HEK293T (cell line): ENCODE measurements around the gene XIRP1.
"Not testable (repeated sequence)": the region's sequence is repeated elsewhere in the genome, so short reads cannot be mapped to it uniquely, and the experiment has no call there.

ENCODE experiments used
- CTCF ChIA-PET: fragments of 350-600 bp; formaldehyde crosslinking; extraction: SDS; loops from one replicate; lab custom pipeline; 2021; ENCODE audit warnings: antibody characterized with exemption, inconsistent platforms; lab: Yijun Ruan, JAX
- POLR2A ChIA-PET: fragments of 350-600 bp; formaldehyde crosslinking; extraction: SDS; loops from one replicate; lab custom pipeline; 2020; ENCODE audit warnings: antibody characterized with exemption, inconsistent platforms; lab: Yijun Ruan, JAX
- DNase-seq: peaks from one replicate; pipeline ENCODE4 v3.0.0; 2012; ENCODE audit warnings: mixed read lengths; ENCODE audit errors: extremely low spot score
- ARNT ChIP-seq: fragments of 450-650 bp; IDR thresholded peaks from 2 replicates; pipeline ENCODE4 v1.6.1; 2017; ENCODE audit warnings: mild to moderate bottlenecking
- BHLHE40 ChIP-seq: fragments of 450-650 bp; IDR thresholded peaks from 2 replicates; pipeline ENCODE4 v1.6.1; 2016; ENCODE audit warnings: mild to moderate bottlenecking, moderate library complexity, borderline replicate concordance
- CTBP1 ChIP-seq: fragments of 450-650 bp; IDR thresholded peaks from 2 replicates; pipeline ENCODE4 v1.6.1; 2016; ENCODE audit warnings: borderline replicate concordance
- ELF4 ChIP-seq: fragments of 450-650 bp; IDR thresholded peaks from 2 replicates; pipeline ENCODE4 v1.6.1; 2017; ENCODE audit warnings: antibody characterized with exemption
- FOXA1 ChIP-seq: fragments of 450-650 bp; IDR thresholded peaks from 2 replicates; pipeline ENCODE4 v1.6.1; 2016; ENCODE audit warnings: mild to moderate bottlenecking
- FOXK2 ChIP-seq: fragments of 450-650 bp; IDR thresholded peaks from 2 replicates; pipeline ENCODE4 v1.6.1; 2016; ENCODE audit warnings: mild to moderate bottlenecking
- FOXM1 ChIP-seq: fragments of 450-650 bp; IDR thresholded peaks from 2 replicates; pipeline ENCODE4 v1.6.1; 2017; ENCODE audit warnings: mild to moderate bottlenecking, borderline replicate concordance
- HDGF ChIP-seq: fragments of 450-650 bp; IDR thresholded peaks from 2 replicates; pipeline ENCODE4 v1.6.1; 2017; ENCODE audit warnings: antibody characterized with exemption, borderline replicate concordance
- L3MBTL2 ChIP-seq: fragments of 450-650 bp; conservative IDR thresholded peaks from 2 replicates; pipeline ENCODE4 v1.6.1; 2016; ENCODE audit warnings: mild to moderate bottlenecking
- LEF1 ChIP-seq: fragments of 450-650 bp; IDR thresholded peaks from 2 replicates; pipeline ENCODE4 v1.6.1; 2017; ENCODE audit warnings: mild to moderate bottlenecking, borderline replicate concordance
- NFRKB ChIP-seq: fragments of 450-650 bp; IDR thresholded peaks from 2 replicates; pipeline ENCODE4 v1.6.1; 2016; ENCODE audit warnings: mild to moderate bottlenecking, moderate library complexity
- SP1 ChIP-seq: fragments of 450-650 bp; IDR thresholded peaks from 2 replicates; pipeline ENCODE4 v1.6.1; 2017
- SUZ12 ChIP-seq: fragments of 450-650 bp; IDR thresholded peaks from 2 replicates; pipeline ENCODE4 v1.6.1; 2016; ENCODE audit warnings: mild to moderate bottlenecking
- TARDBP ChIP-seq: fragments of 450-650 bp; IDR thresholded peaks from 2 replicates; pipeline ENCODE4 v1.6.1; 2016
- ZNF384 ChIP-seq: fragments of 450-650 bp; IDR thresholded peaks from 2 replicates; pipeline ENCODE4 v1.6.1; 2016
- TF ChIP-seq, protein P1 (sequence below): fragments of 450-650 bp; IDR thresholded peaks from 2 replicates; pipeline ENCODE4 v1.6.1; 2016

XIRP1 gene

GRCh38 chr3:39230453-39230852 lies 38.1 kb upstream of the XIRP1 start:
- CTCF ChIA-PET = interaction anchor here (0.9 kb wide), 1 partner anchor 58 kb away, joined by 3 read pairs; no protein-coding TSS in a partner anchor

GRCh38 chr3:39228496-39228895 lies 36.1 kb upstream of the XIRP1 start:
- DNase-seq = no peak
- TF ChIP-seq FOXK2 (no peak), ZNF384 (no peak), HDGF (no peak), L3MBTL2 (no peak), NFRKB (no peak), SUZ12 (no peak), LEF1 (no peak), ELF4 (no peak), FOXM1 (no peak), FOXA1 (no peak), CTBP1 (no peak), ARNT (no peak), TARDBP (no peak), BHLHE40 (no peak), SP1 (no peak)
- TF ChIP-seq, protein P1, sequence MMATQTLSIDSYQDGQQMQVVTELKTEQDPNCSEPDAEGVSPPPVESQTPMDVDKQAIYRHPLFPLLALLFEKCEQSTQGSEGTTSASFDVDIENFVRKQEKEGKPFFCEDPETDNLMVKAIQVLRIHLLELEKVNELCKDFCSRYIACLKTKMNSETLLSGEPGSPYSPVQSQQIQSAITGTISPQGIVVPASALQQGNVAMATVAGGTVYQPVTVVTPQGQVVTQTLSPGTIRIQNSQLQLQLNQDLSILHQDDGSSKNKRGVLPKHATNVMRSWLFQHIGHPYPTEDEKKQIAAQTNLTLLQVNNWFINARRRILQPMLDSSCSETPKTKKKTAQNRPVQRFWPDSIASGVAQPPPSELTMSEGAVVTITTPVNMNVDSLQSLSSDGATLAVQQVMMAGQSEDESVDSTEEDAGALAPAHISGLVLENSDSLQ = no peak
- POLR2A ChIA-PET = no interaction called here
- CTCF ChIA-PET = no interaction called here

More at GRCh38 chr3:39230453-39230852, 38.1 kb upstream of the XIRP1 start:
- no peak for DNase-seq
- POLR2A ChIA-PET = no interaction called here
- TF ChIP-seq FOXK2 (no peak), L3MBTL2 (no peak), TARDBP (no peak), NFRKB (no peak), SP1 (no peak), BHLHE40 (no peak), FOXM1 (no peak), CTBP1 (no peak), FOXA1 (no peak), HDGF (no peak)
- TF ChIP-seq, protein P1 = no peak

- CTCF ChIA-PET, POLR2A ChIA-PET, DNase-seq: not testable (repeated sequence)
Measured at GRCh38 chr3:39227596-39227995, 35.2 kb upstream of the XIRP1 start.

GRCh38 chr3:39226106-39226741 lies 33.8 kb upstream of the XIRP1 start:
- no peak for DNase-seq
- CTCF ChIA-PET = interaction anchor here (0.7 to 1.0 kb wide), 2 partner anchors 40 to 62 kb away, joined by 3 to 4 read pairs; no protein-coding TSS in a partner anchor
- POLR2A ChIA-PET = no interaction called here
- no peak for TF ChIP-seq SUZ12
- no peak for TF ChIP-seq ELF4
- no peak for TF ChIP-seq FOXM1
- no peak for TF ChIP-seq CTBP1
- no peak for TF ChIP-seq FOXA1
- TF ChIP-seq FOXK2 = no peak

DNA sequence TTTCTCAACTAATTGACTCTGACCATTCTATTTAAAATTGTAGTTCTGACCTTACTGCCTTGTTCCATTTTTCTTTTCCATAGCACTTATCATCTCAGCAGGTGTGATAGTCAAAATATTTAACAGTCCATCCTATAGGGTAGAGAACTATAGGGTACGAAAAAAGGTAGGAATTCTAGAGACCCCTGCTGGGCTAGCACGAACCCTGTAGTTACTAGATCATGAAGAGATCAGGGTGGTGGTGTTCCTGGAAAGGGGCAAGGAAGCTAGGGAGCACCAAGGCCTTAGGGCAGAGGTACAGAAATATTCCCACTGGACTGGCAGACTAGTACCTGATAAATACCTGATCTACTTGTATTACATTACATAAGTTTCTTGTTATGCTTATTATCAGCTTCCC lies 31.9 kb upstream of the XIRP1 start:
- ChIA-PET CTCF (no interaction called here), POLR2A (no interaction called here)
- DNase-seq = no peak
- TF ChIP-seq SUZ12 = no peak
- TF ChIP-seq HDGF = no peak
- no peak for TF ChIP-seq TARDBP
- TF ChIP-seq, protein P1 = no peak
- no peak for TF ChIP-seq BHLHE40
- TF ChIP-seq FOXK2 = no peak
- no peak for TF ChIP-seq ELF4

GRCh38 chr3:39222939-39223338 lies 30.5 kb upstream of the XIRP1 start:
- CTCF ChIA-PET = no interaction called here

More at GRCh38 chr3:39222939-39223338, 30.5 kb upstream of the XIRP1 start:
- POLR2A ChIA-PET = no interaction called here
- TF ChIP-seq BHLHE40 (no peak), LEF1 (no peak), ARNT (no peak), ELF4 (no peak), L3MBTL2 (no peak), HDGF (no peak), CTBP1 (no peak), FOXM1 (no peak), ZNF384 (no peak), FOXK2 (no peak), SP1 (no peak), SUZ12 (no peak), TARDBP (no peak), FOXA1 (no peak), NFRKB (no peak)
- TF ChIP-seq, protein P1 = no peak
- no peak for DNase-seq
